ES-I3 (cell line): ENCODE results near the gene EVC2.

Source experiments
- H3K36me3 ChIP-seq: 2 replicates; pipeline ENCODE4 v1.6.1; 2013; ENCODE audit warnings: mild to moderate bottlenecking, low read length, control low read depth, moderate library complexity; ENCODE audit not compliant: insufficient read depth
- H3K4me1 ChIP-seq: 2 replicates; pipeline ENCODE4 v1.6.1; 2013; ENCODE audit warnings: mild to moderate bottlenecking, control low read depth, low read length; ENCODE audit not compliant: insufficient read depth
- H3K9ac ChIP-seq: 2 replicates; pipeline ENCODE4 v1.6.1; 2013; ENCODE audit warnings: low read depth, mild to moderate bottlenecking, low read length, moderate library complexity
- H3K9me3 ChIP-seq: 2 replicates; pipeline ENCODE4 v1.6.1; 2013; ENCODE audit warnings: mild to moderate bottlenecking, low read length, moderate library complexity; ENCODE audit not compliant: control insufficient read depth, insufficient read depth

Gene EVC2

GRCh38 chr4:5553801-5554200 lies 154.6 kb downstream of the EVC2 start:
- no peak overlapping the region for H3K9ac ChIP-seq
- H3K36me3 ChIP-seq: no peaks in the 10 kb centered on the region
- no peaks in the 10 kb centered on the region for H3K4me1 ChIP-seq
- peaks cover 5% of the 10 kb centered on the region; the same call in 1 of the 2 replicates for H3K9me3 ChIP-seq

- Histone ChIP-seq H3K36me3 (no peaks in the 10 kb centered on the region; the same call in 1 of the 2 replicates), H3K4me1 (no peaks in the 10 kb centered on the region), H3K9ac (no peak overlapping the region), H3K9me3 (peaks cover 5% of the 10 kb centered on the region; the same call in 1 of the 2 replicates)
These were observed 155.9 kb downstream of the EVC2 start for GRCh38 chr4:5552451-5552850.

GRCh38 chr4:5547651-5548249 lies 160.6 kb downstream of the EVC2 start:
- Histone ChIP-seq H3K9ac (no peak overlapping the region), H3K4me1 (no peaks in the 10 kb centered on the region), H3K9me3 (peaks cover 5% of the 10 kb centered on the region; the same call in 1 of the 2 replicates), H3K36me3 (no peaks in the 10 kb centered on the region; the same call in 1 of the 2 replicates)

GRCh38 chr4:5545271-5545670 lies 163.1 kb downstream of the EVC2 start:
- no peak overlapping the region for H3K9ac ChIP-seq
- no peaks in the 10 kb centered on the region; the same call in 1 of the 2 replicates for H3K36me3 ChIP-seq
- H3K4me1 ChIP-seq: no peaks in the 10 kb centered on the region
- no peaks in the 10 kb centered on the region for H3K9me3 ChIP-seq

- H3K36me3 ChIP-seq: no peaks in the 10 kb centered on the region; the same call in 1 of the 2 replicates
- H3K9ac ChIP-seq: no peak overlapping the region
- H3K9me3 ChIP-seq: no peaks in the 10 kb centered on the region
- no peaks in the 10 kb centered on the region for H3K4me1 ChIP-seq
These were observed 163.6 kb downstream of the EVC2 start for GRCh38 chr4:5544762-5545161.

- Histone ChIP-seq H3K9ac (no peak overlapping the region), H3K9me3 (no peaks in the 10 kb centered on the region), H3K36me3 (no peaks in the 10 kb centered on the region; the same call in 1 of the 2 replicates), H3K4me1 (no peaks in the 10 kb centered on the region)
These were observed 164.7 kb downstream of the EVC2 start for GRCh38 chr4:5543681-5544080.

- Histone ChIP-seq H3K36me3 (no peaks in the 10 kb centered on the region), H3K9ac (no peak overlapping the region), H3K9me3 (no peaks in the 10 kb centered on the region), H3K4me1 (no peaks in the 10 kb centered on the region)
These were observed 167.2 kb downstream of the EVC2 start for GRCh38 chr4:5541169-5541568.

GRCh38 chr4:5539584-5539983 lies 168.8 kb downstream of the EVC2 start:
- Histone ChIP-seq H3K9ac (no peak overlapping the region), H3K4me1 (no peaks in the 10 kb centered on the region), H3K36me3 (no peaks in the 10 kb centered on the region), H3K9me3 (no peaks in the 10 kb centered on the region)

GRCh38 chr4:5532100-5532499 lies 176.3 kb downstream of the EVC2 start:
- H3K4me1 ChIP-seq: no peaks in the 10 kb centered on the region
- no peaks in the 10 kb centered on the region for H3K9me3 ChIP-seq
- no peaks in the 10 kb centered on the region for H3K36me3 ChIP-seq
- no peak overlapping the region for H3K9ac ChIP-seq

- no peaks in the 10 kb centered on the region for H3K9me3 ChIP-seq
- no peak overlapping the region for H3K9ac ChIP-seq
- no peaks in the 10 kb centered on the region for H3K36me3 ChIP-seq
These were observed 180.3 kb downstream of the EVC2 start for GRCh38 chr4:5528031-5528436.

GRCh38 chr4:5527211-5527610 lies 181.1 kb downstream of the EVC2 start:
- no peaks in the 10 kb centered on the region for H3K4me1 ChIP-seq
- no peak overlapping the region for H3K9ac ChIP-seq
- H3K36me3 ChIP-seq: no peaks in the 10 kb centered on the region

More at GRCh38 chr4:5528031-5528436, 180.3 kb downstream of the EVC2 start:
- H3K4me1 ChIP-seq: no peaks in the 10 kb centered on the region

GRCh38 chr4:5526080-5526846 lies 182.1 kb downstream of the EVC2 start:
- H3K36me3 ChIP-seq: no peaks in the 10 kb centered on the region
- H3K9ac ChIP-seq: no peak overlapping the region
- no peaks in the 10 kb centered on the region for H3K4me1 ChIP-seq
- H3K9me3 ChIP-seq: no peaks in the 10 kb centered on the region

More at GRCh38 chr4:5527211-5527610, 181.1 kb downstream of the EVC2 start:
- H3K9me3 ChIP-seq: no peaks in the 10 kb centered on the region

- H3K9me3 ChIP-seq: no peaks in the 10 kb centered on the region
These were observed 183.7 kb downstream of the EVC2 start for GRCh38 chr4:5524446-5525299.

GRCh38 chr4:5517372-5517771 lies 191.0 kb downstream of the EVC2 start:
- Histone ChIP-seq H3K9ac (no peak overlapping the region), H3K36me3 (no peaks in the 10 kb centered on the region), H3K9me3 (no peaks in the 10 kb centered on the region; the same call in 1 of the 2 replicates), H3K4me1 (no peaks in the 10 kb centered on the region)

More at GRCh38 chr4:5524446-5525299, 183.7 kb downstream of the EVC2 start:
- Histone ChIP-seq H3K9ac (no peak overlapping the region), H3K36me3 (no peaks in the 10 kb centered on the region), H3K4me1 (no peaks in the 10 kb centered on the region)
